AG04450 (cell line): Measurements from ENCODE around the gene TXNRD2. TPM values are rescaled to one million over a fixed set of nuclear protein-coding genes. Genes with fewer than 3 reads are reported as not detected.

Source experiments
- CTCF ChIA-PET: fragments of 300-600, 350-600 bp; formaldehyde crosslinking; extraction: SDS; loops from one replicate; lab custom pipeline; 2022; ENCODE audit warnings: antibody characterized with exemption, inconsistent platforms; lab: Charles Lee
- POLR2A ChIA-PET: fragments of 350-600 bp; formaldehyde crosslinking; extraction: SDS; loops from one replicate; lab custom pipeline; 2021; ENCODE audit warnings: antibody characterized with exemption, inconsistent platforms; lab: Yijun Ruan, JAX
- DNase-seq: peaks from one replicate; pipeline ENCODE4 v3.0.0-alpha.2; 2011; ENCODE audit warnings: low read depth, low spot score
- H3K27ac ChIP-seq: one replicate; pipeline ENCODE4 v1.5.1; 2012; ENCODE audit warnings: low read depth, low read length, control low read depth
- H3K27me3 ChIP-seq: one replicate; pipeline ENCODE4 v1.6.0; 2012; ENCODE audit warnings: low read length; ENCODE audit not compliant: control insufficient read depth, insufficient read depth
- H3K4me3 ChIP-seq: 2 replicates; pipeline ENCODE4 v1.5.1; 2011; ENCODE audit warnings: mild to moderate bottlenecking, low read depth, low read length, control low read depth
- H3K9me3 ChIP-seq: 2 replicates; pipeline ENCODE4 v1.5.1; 2012; ENCODE audit warnings: low read length; ENCODE audit not compliant: control insufficient read depth, insufficient read depth
- CTCF ChIP-seq: IDR thresholded peaks from 2 replicates; pipeline ENCODE4 v1.5.1; 2011; ENCODE audit warnings: low read depth, low read length, control low read depth, inconsistent platforms
- polyA plus RNA-seq: library from polyadenylated mRNA; depleted of rRNA; stranded (reverse); fragments of >200 nt; gene quantifications from 2 replicates; pipeline ENCODE4 v1.2.3, GENCODE V29; 2011

The TXNRD2 gene
- polyA plus RNA-seq, 1 experiment = 13.3 TPM

- no peaks in the 10 kb centered on the region; the same call in 1 of the 2 replicates for H3K9me3 ChIP-seq
- H3K27me3 ChIP-seq = no peaks in the 10 kb centered on the region
- no peak for DNase-seq
- H3K4me3 ChIP-seq = no peak overlapping the region
- ChIA-PET POLR2A (interaction anchor here (1.2 kb wide), 1 partner anchor 14 kb away, joined by 4 read pairs; no protein-coding TSS in a partner anchor), CTCF (no interaction called here)
- no peak for TF ChIP-seq CTCF
- H3K27ac ChIP-seq = no peak overlapping the region
These were observed 70.4 kb downstream of the TXNRD2 start for GRCh38 chr22:19871023-19871844.

GRCh38 chr22:19870153-19871022, 71.2 kb downstream of the TXNRD2 start:
- DNase-seq = no peak
- CTCF ChIA-PET = no interaction called here
- H3K27ac ChIP-seq = no peak overlapping the region
- no peaks in the 10 kb centered on the region; the same call in 1 of the 2 replicates for H3K9me3 ChIP-seq
- POLR2A ChIA-PET = interaction anchor here (1.2 kb wide), 1 partner anchor 15 kb away, joined by 4 read pairs; no protein-coding TSS in a partner anchor
- H3K27me3 ChIP-seq = no peaks in the 10 kb centered on the region
- H3K4me3 ChIP-seq = no peak overlapping the region
- no peak for TF ChIP-seq CTCF

- H3K27me3 ChIP-seq = no peaks in the 10 kb centered on the region
- DNase-seq = no peak
- POLR2A ChIA-PET = no interaction called here
- CTCF ChIA-PET = no interaction called here
- no peak for TF ChIP-seq CTCF
- no peak overlapping the region for H3K4me3 ChIP-seq
- H3K9me3 ChIP-seq = no peaks in the 10 kb centered on the region; the same call in 1 of the 2 replicates
- H3K27ac ChIP-seq = no peak overlapping the region
These were observed 72.0 kb downstream of the TXNRD2 start for GRCh38 chr22:19869497-19870152.

GRCh38 chr22:19868773-19869471, 72.7 kb downstream of the TXNRD2 start:
- Histone ChIP-seq H3K9me3 (no peaks in the 10 kb centered on the region; the same call in 1 of the 2 replicates), H3K27me3 (no peaks in the 10 kb centered on the region), H3K4me3 (no peak overlapping the region), H3K27ac (no peak overlapping the region)
- no peak for TF ChIP-seq CTCF
- ChIA-PET POLR2A (no interaction called here), CTCF (no interaction called here)
- DNase-seq = no peak
